GM11168 (cell line): ENCODE results near the gene CRADD.
"Not testable (repeated sequence)": the region's sequence is repeated elsewhere in the genome, so short reads cannot be mapped to it uniquely, and the experiment has no call there.

ENCODE experiments used
- in situ Hi-C: fragments of 300-500 bp; cut with MboI; formaldehyde crosslinking; loops from one replicate; pipeline ENCODE4 v1.12.0; 2022; ENCODE audit warnings: low sequenced_read_pairs; ENCODE audit not compliant: unreplicated experiment

Gene CRADD

GRCh38 chr12:93677195-93678064, at the start of gene CRADD:
Gene CRADD, plus strand, starts transcription at chr12:93677375.
- in situ Hi-C loops = no loop called here

DNA sequence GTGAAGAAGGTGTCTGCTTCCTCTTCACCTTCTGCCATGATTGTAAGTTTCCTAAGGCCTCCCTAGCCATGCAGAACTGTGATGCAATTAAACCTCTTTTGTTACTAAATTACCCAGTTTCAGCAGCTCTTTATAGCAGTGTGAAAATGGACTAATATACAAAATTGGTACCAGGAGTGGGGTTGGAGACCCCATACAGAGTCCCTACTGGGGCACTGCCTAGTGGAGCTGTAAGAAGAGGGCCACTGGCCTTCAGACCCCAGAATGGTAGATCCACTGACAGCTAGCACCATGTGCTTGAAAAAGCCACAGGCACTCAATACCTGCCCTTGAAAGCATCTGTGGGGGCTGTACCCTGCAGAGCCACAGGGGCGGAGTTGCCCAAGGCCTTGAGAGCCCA, 44.8 kb upstream of the CRADD start:
- in situ Hi-C loops = no loop called here

DNA sequence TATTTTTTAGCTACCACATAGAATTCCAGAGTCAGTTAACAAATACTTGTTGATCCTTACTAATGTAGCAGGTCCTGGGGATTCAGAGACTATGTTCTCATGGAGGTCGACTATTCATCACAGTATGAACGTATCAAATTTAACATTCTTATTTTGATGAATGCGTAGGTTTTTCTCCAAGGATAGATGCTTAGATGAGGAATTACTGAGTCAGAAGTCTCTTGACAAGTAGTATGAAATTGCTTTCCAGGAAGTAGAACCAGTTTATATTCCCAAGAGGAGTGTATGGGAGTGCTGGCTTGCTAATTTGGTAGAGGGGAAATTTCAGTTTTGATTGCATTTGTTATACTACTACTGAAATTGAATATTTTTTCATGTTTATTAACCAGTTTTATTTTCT, 42.8 kb upstream of the CRADD start:
- in situ Hi-C loops = no loop called here

DNA sequence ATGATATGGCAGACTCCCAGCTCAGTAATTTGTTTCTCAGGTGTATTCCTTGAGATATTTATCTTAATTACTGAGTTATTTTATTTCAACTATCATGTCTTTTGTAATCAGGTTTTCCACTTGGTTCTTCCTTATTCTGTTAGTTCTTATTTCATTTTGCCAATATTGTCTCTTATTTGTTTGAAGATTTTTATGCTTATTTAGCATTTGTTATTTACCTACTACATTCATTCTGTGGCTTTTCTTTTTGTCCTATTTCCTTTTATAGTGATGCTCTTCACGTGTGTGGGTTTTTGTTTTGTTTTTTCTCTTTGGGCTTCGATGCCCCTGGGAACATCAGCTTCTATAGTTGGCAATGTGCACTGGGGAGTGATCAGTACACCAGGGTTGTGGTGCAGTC, 40.5 kb upstream of the CRADD start:
- in situ Hi-C loops = no loop called here

- in situ Hi-C loops = no loop called here
These were observed 39.1 kb upstream of the CRADD start for GRCh38 chr12:93638095-93638494.

DNA sequence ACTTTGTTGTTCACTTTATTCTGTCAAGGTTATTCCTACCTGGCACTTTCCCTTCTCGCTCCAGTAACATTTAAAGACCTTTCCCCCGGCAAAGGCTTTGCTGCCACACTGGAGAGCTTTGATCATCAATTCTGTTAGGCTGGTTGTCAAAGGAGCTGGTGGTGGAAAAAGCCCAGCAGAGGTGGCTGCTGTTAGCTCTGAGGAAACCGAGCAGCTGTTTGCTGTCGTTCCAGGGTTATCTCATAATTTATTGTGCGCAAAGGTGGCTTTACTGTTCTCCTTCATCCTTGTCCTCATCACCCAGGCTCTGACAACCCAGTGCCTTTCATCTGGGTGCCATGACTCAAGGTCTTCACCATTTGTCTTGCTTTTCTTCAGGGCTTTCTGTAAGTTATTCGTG, 38.2 kb upstream of the CRADD start:
- in situ Hi-C loops = no loop called here

- in situ Hi-C loops = no loop called here
These were observed 37.8 kb upstream of the CRADD start for GRCh38 chr12:93639406-93639805.

DNA sequence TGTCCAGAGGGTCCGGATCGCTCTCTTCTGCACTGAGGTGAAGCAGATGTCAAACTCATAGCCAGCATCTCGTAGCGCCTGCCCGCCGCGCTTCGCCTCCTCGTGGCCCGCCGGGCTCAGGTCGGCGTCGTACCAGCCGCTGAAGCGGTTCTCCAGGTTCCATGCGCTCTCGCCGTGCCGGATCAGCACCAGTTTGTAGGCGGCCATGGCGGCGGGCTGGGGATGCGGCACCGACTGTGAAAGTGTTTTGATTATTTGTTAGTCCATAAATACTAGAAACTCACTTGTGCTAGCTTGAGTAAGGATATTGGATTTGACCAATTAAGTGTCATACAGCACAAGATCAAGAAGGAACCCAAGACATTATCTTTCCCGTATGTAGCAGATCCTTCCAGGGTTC, 35.8 kb upstream of the CRADD start:
- in situ Hi-C loops = not testable (repeated sequence)

GRCh38 chr12:93642751-93643150, 34.4 kb upstream of the CRADD start:
- in situ Hi-C loops = no loop called here

DNA sequence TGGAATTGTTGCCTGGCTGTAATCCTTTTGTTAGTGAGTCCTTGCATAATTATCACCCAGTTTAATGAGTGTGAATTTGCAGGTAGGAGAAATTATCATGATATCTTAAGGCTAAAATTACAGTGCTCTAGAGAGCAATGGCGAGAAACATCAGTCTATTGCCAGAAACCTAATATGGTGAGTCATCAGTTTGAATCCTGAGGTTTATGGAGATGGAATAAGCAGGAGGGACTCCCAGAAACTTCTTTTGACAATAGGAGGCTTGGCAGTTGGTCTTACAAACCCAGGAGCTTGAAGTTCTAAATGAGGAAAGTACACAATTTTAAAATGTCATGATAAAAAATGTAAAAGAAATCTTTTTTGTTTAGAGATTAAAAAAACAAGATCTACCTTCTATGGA, 31.5 kb upstream of the CRADD start:
- in situ Hi-C loops = no loop called here

GRCh38 chr12:93650626-93651025, 26.5 kb upstream of the CRADD start:
- in situ Hi-C loops = no loop called here

GRCh38 chr12:93653079-93653478, 24.1 kb upstream of the CRADD start:
- in situ Hi-C loops = no loop called here

DNA sequence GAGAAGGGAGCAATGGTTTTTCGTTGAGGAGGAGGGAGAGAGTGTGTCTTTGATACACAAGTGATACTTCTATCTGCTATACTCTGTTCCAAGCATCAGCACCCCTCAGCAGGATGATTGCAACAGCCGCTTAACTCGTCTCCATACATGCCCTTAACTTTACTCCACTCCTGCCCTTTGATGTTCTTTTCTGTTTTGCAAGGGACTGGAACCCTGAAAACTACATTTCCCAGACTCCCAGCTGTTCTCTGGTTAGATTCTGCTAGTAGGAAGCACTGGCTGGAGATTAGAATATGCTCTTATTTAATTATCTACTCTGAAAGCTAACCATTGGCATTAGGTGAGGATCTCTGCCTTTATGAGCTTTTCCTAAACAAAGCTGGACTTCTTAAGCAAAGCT, 23.5 kb upstream of the CRADD start:
- in situ Hi-C loops = no loop called here

GRCh38 chr12:93654421-93654820, 22.8 kb upstream of the CRADD start:
- in situ Hi-C loops = no loop called here

GRCh38 chr12:93657071-93657470, 20.1 kb upstream of the CRADD start:
- in situ Hi-C loops = no loop called here

DNA sequence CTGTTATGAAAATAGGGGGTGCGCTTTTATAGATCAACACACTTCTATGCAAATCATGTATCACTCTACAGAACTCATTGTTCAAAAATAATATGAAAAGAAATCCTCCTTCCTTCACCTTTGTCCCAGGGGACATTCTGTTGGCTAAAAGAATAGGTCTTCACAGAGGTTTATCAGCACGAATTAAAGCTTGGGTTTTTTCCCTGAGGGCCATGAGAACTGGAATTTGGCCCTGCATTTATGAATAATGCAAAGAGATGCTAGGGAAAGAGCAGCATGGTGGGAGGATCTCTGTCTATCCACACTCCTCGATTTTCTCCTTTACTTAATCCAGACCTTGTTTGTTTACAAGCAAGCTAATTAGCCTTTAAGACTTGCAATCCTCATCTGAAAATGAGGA, 16.2 kb upstream of the CRADD start:
- in situ Hi-C loops = no loop called here

DNA sequence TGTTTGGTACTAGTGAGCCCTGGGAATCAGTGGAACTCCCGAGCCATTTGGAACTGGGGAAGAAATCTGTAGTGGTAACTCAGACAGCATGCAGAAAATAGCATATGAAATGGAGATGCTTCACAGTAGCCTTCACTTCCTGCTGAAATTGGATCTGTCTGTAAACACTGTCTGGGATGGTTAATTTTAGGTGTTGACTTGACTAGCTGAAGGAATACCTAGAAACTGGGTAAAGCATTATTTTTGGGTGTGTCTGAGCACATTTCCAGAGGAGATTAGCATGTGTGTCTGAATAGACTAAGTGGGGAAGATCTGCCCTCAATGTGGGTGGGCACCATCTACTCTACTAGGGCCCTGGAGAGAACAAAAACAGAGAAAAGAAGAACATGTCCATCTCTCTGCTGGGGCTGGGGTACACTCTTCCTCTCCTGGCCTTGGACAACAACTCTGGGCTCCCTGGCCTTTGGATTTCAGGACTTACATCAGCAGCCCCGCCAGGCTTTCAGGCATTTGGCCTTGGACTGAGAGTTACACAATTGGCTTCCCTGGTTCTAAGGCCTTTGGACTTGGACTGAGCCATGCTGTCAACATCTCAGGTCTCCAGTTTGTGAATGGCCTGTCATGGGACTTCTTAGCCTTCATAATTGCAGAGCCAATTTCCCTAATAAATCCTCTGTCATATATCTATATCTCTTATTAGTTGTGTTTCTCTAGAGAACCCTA, 14.0 kb upstream of the CRADD start:
- in situ Hi-C loops = no loop called here

GRCh38 chr12:93663729-93664084, 13.5 kb upstream of the CRADD start:
- in situ Hi-C loops = no loop called here

DNA sequence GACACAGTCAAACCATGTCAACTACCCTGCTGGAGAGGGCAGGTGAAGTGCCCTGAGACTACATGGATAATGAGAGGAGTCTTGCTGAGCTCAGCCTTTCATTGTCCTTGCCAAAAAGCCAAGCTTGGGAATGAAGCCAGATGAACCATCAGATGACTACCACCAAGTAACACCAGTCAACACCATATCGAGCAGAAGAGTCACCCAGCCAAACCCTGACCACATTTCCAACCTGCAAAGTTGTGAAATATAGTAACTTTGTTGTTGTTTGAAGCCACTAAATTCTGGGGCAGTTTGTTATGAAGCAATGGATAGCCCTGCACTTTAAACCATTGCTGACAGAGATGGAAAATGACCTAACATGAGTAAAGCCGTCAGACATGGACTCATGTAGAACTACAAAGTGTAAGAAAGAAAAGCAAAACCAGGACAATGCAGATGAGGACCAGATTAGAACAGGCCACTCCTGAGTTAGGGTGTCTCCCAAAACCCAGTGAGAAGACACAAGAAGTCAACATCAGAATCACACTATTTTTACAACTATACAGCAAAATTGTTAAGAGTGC, 12.5 kb upstream of the CRADD start:
- in situ Hi-C loops = no loop called here

GRCh38 chr12:93667672-93668071, 9.5 kb upstream of the CRADD start:
- in situ Hi-C loops = no loop called here

GRCh38 chr12:93668919-93669418, 8.2 kb upstream of the CRADD start:
- in situ Hi-C loops = no loop called here
